ENCODE data around the gene RASGRP4.

The RASGRP4 gene

DNA sequence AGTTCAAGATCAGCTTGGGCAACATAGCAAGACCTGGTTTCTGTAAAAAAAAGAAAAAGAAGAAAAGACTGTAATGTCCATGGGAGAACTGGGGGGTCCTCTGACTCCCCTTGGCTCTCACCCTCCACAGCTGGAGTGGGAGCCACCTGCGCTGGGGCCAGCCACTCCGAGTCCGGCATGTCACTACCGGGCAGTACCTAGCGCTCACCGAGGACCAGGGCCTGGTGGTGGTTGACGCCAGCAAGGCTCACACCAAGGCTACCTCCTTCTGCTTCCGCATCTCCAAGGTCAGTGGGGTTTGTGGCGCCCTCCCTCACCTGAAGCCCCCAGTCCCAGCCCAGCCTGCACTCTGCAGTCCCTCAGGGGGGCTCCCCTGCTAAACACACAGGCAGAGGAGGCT is 22.2 kb upstream of the RASGRP4 start:
- Histone ChIP-seq H3K79me2 (ENCODE audit: insufficient read depth, low read length) (no peaks in the 10 kb centered on the region), H3K36me3 (ENCODE audit: insufficient read depth, low read length) (no peaks in the 10 kb centered on the region), H3K4me3 (ENCODE audit: low read length, poor library complexity, severe bottlenecking) (no peak overlapping the region), H3K4me1 (ENCODE audit: insufficient read depth, low read length, poor library complexity, severe bottlenecking) (no peaks in the 10 kb centered on the region), H4K20me1 (ENCODE audit: insufficient read depth, low read length, poor library complexity, severe bottlenecking) (no peaks in the 10 kb centered on the region), H3K27me3 (ENCODE audit: insufficient read depth, low read length, poor library complexity, severe bottlenecking) (no peaks in the 10 kb centered on the region), H2AFZ (ENCODE audit: low read length) (no peak overlapping the region), H3K9me2 (replicated peaks; ENCODE audit: low read depth, low read length) (no peaks in the 10 kb centered on the region), H3K4me2 (ENCODE audit: low read depth, low read length, poor library complexity, severe bottlenecking) (no peak overlapping the region), H3K9ac (ENCODE audit: low read depth, low read length, poor library complexity, severe bottlenecking) (no peak overlapping the region), H3F3A (ENCODE audit: low read depth) (no peaks in the 10 kb centered on the region), H3K9me3 (ENCODE audit: insufficient read depth, low read depth, low read length) (no peaks in the 10 kb centered on the region)
- no peak for TF ChIP-seq EZH2phosphoT487 (IDR thresholded peaks at IDR 0.05; ENCODE audit: borderline replicate concordance)
- TF ChIP-seq, protein P1, sequence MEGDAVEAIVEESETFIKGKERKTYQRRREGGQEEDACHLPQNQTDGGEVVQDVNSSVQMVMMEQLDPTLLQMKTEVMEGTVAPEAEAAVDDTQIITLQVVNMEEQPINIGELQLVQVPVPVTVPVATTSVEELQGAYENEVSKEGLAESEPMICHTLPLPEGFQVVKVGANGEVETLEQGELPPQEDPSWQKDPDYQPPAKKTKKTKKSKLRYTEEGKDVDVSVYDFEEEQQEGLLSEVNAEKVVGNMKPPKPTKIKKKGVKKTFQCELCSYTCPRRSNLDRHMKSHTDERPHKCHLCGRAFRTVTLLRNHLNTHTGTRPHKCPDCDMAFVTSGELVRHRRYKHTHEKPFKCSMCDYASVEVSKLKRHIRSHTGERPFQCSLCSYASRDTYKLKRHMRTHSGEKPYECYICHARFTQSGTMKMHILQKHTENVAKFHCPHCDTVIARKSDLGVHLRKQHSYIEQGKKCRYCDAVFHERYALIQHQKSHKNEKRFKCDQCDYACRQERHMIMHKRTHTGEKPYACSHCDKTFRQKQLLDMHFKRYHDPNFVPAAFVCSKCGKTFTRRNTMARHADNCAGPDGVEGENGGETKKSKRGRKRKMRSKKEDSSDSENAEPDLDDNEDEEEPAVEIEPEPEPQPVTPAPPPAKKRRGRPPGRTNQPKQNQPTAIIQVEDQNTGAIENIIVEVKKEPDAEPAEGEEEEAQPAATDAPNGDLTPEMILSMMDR (conservative IDR thresholded peaks at IDR 0.05; ENCODE audit: low read length), result no peak

DNA sequence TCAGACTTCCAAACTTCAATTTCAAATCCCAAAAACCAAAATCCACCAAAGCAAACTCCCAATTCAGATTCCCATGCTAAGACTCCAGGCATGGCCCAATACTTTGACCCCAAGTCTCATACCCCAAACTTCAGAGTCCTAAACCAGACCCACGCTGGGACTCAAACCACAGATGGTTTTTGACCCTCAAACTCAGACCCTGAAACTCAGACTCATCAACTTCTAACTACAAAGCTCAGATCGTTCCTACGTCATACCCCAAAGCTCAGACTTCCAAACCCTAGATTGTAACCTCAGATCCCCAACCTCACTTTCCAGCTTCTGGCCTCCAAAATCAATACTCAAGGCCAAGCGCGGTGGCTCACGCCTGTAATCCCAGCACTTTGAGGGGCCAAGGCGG is 19.3 kb upstream of the RASGRP4 start:
- no peaks in the 10 kb centered on the region for H3K79me2 ChIP-seq (ENCODE audit: insufficient read depth, low read length)
- TF ChIP-seq, protein P1 (conservative IDR thresholded peaks at IDR 0.05; ENCODE audit: low read length), result no peak
- TF ChIP-seq EZH2phosphoT487 (IDR thresholded peaks at IDR 0.05; ENCODE audit: borderline replicate concordance), result no peak
- no peaks in the 10 kb centered on the region for H3K9me3 ChIP-seq (ENCODE audit: insufficient read depth, low read depth, low read length)
- H3K9ac ChIP-seq (ENCODE audit: low read depth, low read length, poor library complexity, severe bottlenecking), result no peak overlapping the region
- H2AFZ ChIP-seq (ENCODE audit: low read length), result no peak overlapping the region
- H3K36me3 ChIP-seq (ENCODE audit: insufficient read depth, low read length), result no peaks in the 10 kb centered on the region
- no peaks in the 10 kb centered on the region for H4K20me1 ChIP-seq (ENCODE audit: insufficient read depth, low read length, poor library complexity, severe bottlenecking)
- H3F3A ChIP-seq (ENCODE audit: low read depth), result no peaks in the 10 kb centered on the region
- H3K4me1 ChIP-seq (ENCODE audit: insufficient read depth, low read length, poor library complexity, severe bottlenecking), result no peaks in the 10 kb centered on the region
- H3K27me3 ChIP-seq (ENCODE audit: insufficient read depth, low read length, poor library complexity, severe bottlenecking), result no peaks in the 10 kb centered on the region
- no peaks in the 10 kb centered on the region for H3K9me2 ChIP-seq (replicated peaks; ENCODE audit: low read depth, low read length)
- no peak overlapping the region for H3K4me3 ChIP-seq (ENCODE audit: low read length, poor library complexity, severe bottlenecking)
- H3K4me2 ChIP-seq (ENCODE audit: low read depth, low read length, poor library complexity, severe bottlenecking), result no peak overlapping the region

DNA sequence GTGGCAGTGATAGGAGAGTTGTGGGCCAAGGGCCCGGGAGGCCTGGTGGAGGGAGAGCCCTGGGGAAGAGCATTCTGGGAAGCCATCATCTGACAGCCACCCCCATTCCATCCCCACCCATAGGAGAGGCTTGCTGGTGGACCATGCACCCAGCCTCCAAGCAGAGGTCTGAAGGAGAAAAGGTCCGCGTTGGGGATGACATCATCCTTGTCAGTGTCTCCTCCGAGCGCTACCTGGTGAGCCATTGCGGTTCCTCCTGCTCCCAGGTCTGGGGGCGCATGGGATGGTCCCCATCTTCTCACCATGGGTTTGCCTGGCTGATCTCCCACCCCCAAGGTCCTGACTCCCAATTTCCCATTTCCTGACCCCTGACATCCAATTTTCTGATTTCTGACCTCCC is 18.0 kb upstream of the RASGRP4 start:
- TF ChIP-seq, protein P1 (conservative IDR thresholded peaks at IDR 0.05; ENCODE audit: low read length), result no peak
- TF ChIP-seq EZH2phosphoT487 (IDR thresholded peaks at IDR 0.05; ENCODE audit: borderline replicate concordance), result no peak
- Histone ChIP-seq H3K9me2 (replicated peaks; ENCODE audit: low read depth, low read length) (no peaks in the 10 kb centered on the region), H2AFZ (ENCODE audit: low read length) (no peak overlapping the region), H3K9ac (ENCODE audit: low read depth, low read length, poor library complexity, severe bottlenecking) (no peak overlapping the region), H3K9me3 (ENCODE audit: insufficient read depth, low read depth, low read length) (no peaks in the 10 kb centered on the region), H3K4me1 (ENCODE audit: insufficient read depth, low read length, poor library complexity, severe bottlenecking) (no peaks in the 10 kb centered on the region), H3K36me3 (ENCODE audit: insufficient read depth, low read length) (no peaks in the 10 kb centered on the region), H3K4me2 (ENCODE audit: low read depth, low read length, poor library complexity, severe bottlenecking) (no peak overlapping the region), H3K4me3 (ENCODE audit: low read length, poor library complexity, severe bottlenecking) (no peak overlapping the region), H3F3A (ENCODE audit: low read depth) (no peaks in the 10 kb centered on the region), H4K20me1 (ENCODE audit: insufficient read depth, low read length, poor library complexity, severe bottlenecking) (no peaks in the 10 kb centered on the region), H3K79me2 (ENCODE audit: insufficient read depth, low read length) (no peaks in the 10 kb centered on the region), H3K27me3 (ENCODE audit: insufficient read depth, low read length, poor library complexity, severe bottlenecking) (no peaks in the 10 kb centered on the region)
